Adrenal gland (tissue), 12 donors: ENCODE data around the gene TPCN1. TPM values are rescaled to one million over a fixed set of nuclear protein-coding genes. Genes with fewer than 3 reads are reported as not detected.
A peak's percentile ranks its signal among the peaks of the same experiment; 100 is the strongest.

Source experiments
- DNase-seq, 7 donors: peaks; one replicate each; pipeline ENCODE4 v3.0.0-alpha.2; 2019 to 2020
- H3K27ac ChIP-seq, 5 donors: fragments of 200-600 bp; sonication (generic) in 4 of 5; 1 replicate in 3 of 5; 2 replicates in 2 of 5; pipeline versions ENCODE4 v1.5.1 to v1.8.0; 2016 to 2020; ENCODE audit warnings: mild to moderate bottlenecking in 1 of 5
- H3K27me3 ChIP-seq: fragments of 200-600 bp; 2 replicates; pipeline ENCODE4 v1.8.0; 2021
- H3K36me3 ChIP-seq, 2 donors: fragments of 200-600 bp; replicated peaks in 1 of 2; 1 replicate in 1 of 2; 2 replicates in 1 of 2; pipeline versions ENCODE4 v1.5.1 to v1.8.0; 2018 to 2022
- H3K4me1 ChIP-seq, 2 donors: fragments of 200-600 bp; replicated peaks in 1 of 2; 1 replicate in 1 of 2; 2 replicates in 1 of 2; pipeline versions ENCODE4 v1.5.1 to v1.8.0; 2018 to 2021
- H3K4me3 ChIP-seq, 4 donors: fragments of 200-600 bp; sonication (generic) in 3 of 4; one replicate each; pipeline ENCODE4 v1.5.1; 2016 to 2018
- H3K9me3 ChIP-seq, 3 donors: fragments of 200-600 bp; sonication (generic) in 1 of 3; replicated peaks in 1 of 3; 1 replicate in 2 of 3; 2 replicates in 1 of 3; pipeline versions ENCODE4 v1.5.1 to v1.8.0; 2016 to 2021
- POLR2A ChIP-seq, 2 donors: fragments of 450-650 bp; IDR thresholded peaks; one replicate each; pipeline ENCODE4 v1.6.1; 2017; ENCODE audit warnings: antibody characterized with exemption in 2 of 2, mild to moderate bottlenecking in 2 of 2, moderate library complexity in 1 of 2
- WGBS, 4 donors: extraction: QIAGEN DNeasy Blood & Tissue Kit in 2 of 4; methylation state at CpG; one replicate each; pipeline versions ENCODE4 v1.1.5 to v1.1.7; 2013 to 2017; 5-methylcytosine and 5-hydroxymethylcytosine counted together
- intact Hi-C, 2 donors: fragments of 100-400 bp; cut with DNase I; formaldehyde crosslinking; loops; one replicate each; pipeline versions ENCODE4 v1.14.1 to v1.15.0; 2022 to 2023
- polyA plus RNA-seq, 3 donors: library from polyadenylated mRNA; stranded (reverse); fragments of 200-250 nt in 2 of 3; fragments of 350-450 nt in 1 of 3; fragmentation: Illumina TruSeq in 1 of 3; extraction: RNeasy Lipid Tissue Mini Kit (QIAGEN cat#74804) in 1 of 3; gene quantifications; one replicate each; pipeline ENCODE4 v1.2.3, GENCODE V29; 2013 to 2014
- total RNA-seq, 9 donors: library from RNA; depleted of rRNA in 4 of 9; stranded (reverse); fragments of >200 nt in 4 of 9; fragments of 120-200 nt in 1 of 9; fragmentation: NEBNext Ultra II Directional in 1 of 9; extraction: Animal tissue kit (Norgen Biotek cat#: 25700) in 1 of 9; gene quantifications; one replicate each; pipeline versions ENCODE4 v1.1.0 to v1.2.4, GENCODE V29; 2013 to 2023
- TF ChIP-seq, protein P1 (sequence below), 6 experiments: fragments of 450-650 bp in 4 of 6; fragments of 200-600 bp in 2 of 6; sonication (generic) in 1 of 6; IDR thresholded peaks; 1 replicate in 5 of 6; 2 replicates in 1 of 6; pipeline versions ENCODE4 v1.5.1 to v1.8.0; 2016 to 2021; ENCODE audit warnings: antibody characterized with exemption in 6 of 6, mild to moderate bottlenecking in 2 of 6, moderate library complexity in 1 of 6
- donor health status: healthy with polysubstance abuse.
- donor health status: Bipolar disorder and iron deficiency.
- donor health status: DM: yes; HTN: yes; CAD: no.
- donor health status: DM: no; HTN: no; CAD: no.
- donor health status: DM: no; HTN: no; CAD: no.
- donor health status: DM: yes; HTN: yes; CAD: no.

TPCN1 gene
- total and polyA plus RNA-seq, 12 donors = 21.2 to 198 (median 80.9) TPM

DNA sequence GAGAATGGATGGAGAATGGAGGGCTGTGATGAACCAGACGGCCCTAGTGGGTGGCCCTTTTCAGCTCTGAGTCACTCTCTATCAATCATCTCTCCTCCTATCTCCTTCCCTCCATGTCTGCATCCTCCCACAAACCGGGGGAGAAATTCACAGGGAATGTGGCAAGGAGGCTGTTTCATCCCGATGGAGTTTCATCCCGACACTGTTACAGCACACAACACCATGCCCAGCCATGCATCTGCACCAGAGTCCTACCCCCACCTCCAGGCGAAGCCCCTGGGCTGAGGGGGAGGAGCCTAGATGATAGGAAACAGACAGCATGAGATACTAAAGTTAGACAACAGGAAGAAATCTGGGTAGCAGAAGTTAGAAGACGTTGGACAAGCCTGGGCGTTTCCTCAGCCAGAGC, 92.9 kb downstream of the TPCN1 start:
- no peak for DNase-seq
- intact Hi-C loops = loop anchor here (5.0 to 10.0 kb wide), 2 partner anchors 111 to 113 kb away; partner anchors contain the start of gene SDSL (in 1 of the 2)
- 40 to 56% (median 43%) methylated on average over 7 of the region's 7 CpGs for WGBS, 4 donors

DNA sequence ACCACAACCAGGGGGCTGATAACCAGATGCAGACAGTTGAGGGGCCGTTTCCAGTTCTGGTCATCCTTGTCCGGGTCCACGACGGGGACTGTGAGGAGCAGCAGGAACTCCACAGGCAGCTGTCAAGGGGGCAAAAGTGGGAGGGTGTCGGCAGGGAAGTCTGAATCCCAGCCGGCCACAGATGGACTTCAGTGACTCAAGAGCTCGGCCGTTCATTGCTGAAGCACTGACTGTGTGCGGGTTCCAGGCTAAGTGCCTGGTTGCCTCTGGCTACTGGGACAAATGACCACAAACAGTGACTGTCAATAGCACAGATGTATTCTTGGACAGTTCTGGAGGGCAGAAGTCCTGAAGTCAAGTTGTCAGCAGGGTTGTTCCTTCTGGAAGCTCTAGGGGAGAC, 94.1 kb downstream of the TPCN1 start:
- 78 to 91% (median 83%) methylated on average over 6 to 9 of the region's 9 CpGs for WGBS, 4 donors

More for the DNA sequence above, 92.9 kb downstream of the TPCN1 start:
- peaks cover 0 to 94% of the 10 kb centered on the region in 2 donors for H3K36me3 ChIP-seq
- no peaks in the 10 kb centered on the region for H3K9me3 ChIP-seq
- no peak overlapping the region for H3K4me3 ChIP-seq
- no peaks in the 10 kb centered on the region for H3K27me3 ChIP-seq
- no peak overlapping the region for H3K27ac ChIP-seq
- no peaks in the 10 kb centered on the region for H3K4me1 ChIP-seq
- TF ChIP-seq POLR2A (IDR thresholded peaks at IDR 0.05) = no peak
- TF ChIP-seq, protein P1, sequence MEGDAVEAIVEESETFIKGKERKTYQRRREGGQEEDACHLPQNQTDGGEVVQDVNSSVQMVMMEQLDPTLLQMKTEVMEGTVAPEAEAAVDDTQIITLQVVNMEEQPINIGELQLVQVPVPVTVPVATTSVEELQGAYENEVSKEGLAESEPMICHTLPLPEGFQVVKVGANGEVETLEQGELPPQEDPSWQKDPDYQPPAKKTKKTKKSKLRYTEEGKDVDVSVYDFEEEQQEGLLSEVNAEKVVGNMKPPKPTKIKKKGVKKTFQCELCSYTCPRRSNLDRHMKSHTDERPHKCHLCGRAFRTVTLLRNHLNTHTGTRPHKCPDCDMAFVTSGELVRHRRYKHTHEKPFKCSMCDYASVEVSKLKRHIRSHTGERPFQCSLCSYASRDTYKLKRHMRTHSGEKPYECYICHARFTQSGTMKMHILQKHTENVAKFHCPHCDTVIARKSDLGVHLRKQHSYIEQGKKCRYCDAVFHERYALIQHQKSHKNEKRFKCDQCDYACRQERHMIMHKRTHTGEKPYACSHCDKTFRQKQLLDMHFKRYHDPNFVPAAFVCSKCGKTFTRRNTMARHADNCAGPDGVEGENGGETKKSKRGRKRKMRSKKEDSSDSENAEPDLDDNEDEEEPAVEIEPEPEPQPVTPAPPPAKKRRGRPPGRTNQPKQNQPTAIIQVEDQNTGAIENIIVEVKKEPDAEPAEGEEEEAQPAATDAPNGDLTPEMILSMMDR (IDR thresholded peaks at IDR 0.05) = no peak

DNA sequence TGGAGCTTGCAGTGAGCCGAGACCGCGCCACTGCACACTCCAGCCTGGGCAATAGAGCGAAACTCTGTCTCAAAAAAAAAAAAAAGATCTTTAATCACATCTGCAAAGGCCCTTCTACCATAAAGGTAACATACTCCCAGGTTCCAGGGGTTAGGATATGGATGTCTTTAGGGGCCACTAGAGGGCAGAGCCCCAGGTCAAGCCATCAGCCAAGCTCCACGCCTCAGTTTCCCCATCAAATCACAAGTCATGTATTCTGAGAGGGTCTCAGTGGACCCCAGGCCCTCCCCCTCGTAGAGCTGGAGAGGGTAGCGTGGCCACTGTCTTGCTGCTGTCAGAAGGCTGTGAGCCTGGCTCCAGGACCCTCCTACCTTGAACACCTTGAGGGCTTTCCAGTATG, 94.9 kb downstream of the TPCN1 start:
- Histone ChIP-seq H3K4me1 (no peaks in the 10 kb centered on the region), H3K36me3 (peaks cover 0 to 99% of the 10 kb centered on the region in 2 donors), H3K4me3 (no peak overlapping the region), H3K9me3 (no peaks in the 10 kb centered on the region), H3K27me3 (no peaks in the 10 kb centered on the region), H3K27ac (no peak overlapping the region)
- no peak for DNase-seq
- intact Hi-C loops = loop anchor here (5.0 to 10.0 kb wide), 2 partner anchors 51 to 109 kb away; partner anchors contain the start of gene SDSL (in 1 of the 2)
- TF ChIP-seq POLR2A (IDR thresholded peaks at IDR 0.05) = no peak
- TF ChIP-seq, protein P1 (IDR thresholded peaks at IDR 0.05) = peak in 1 of 6 experiments; percentile 4
- WGBS, 4 donors = 94 to 98% (median 95%) methylated on average over 5 to 7 of the region's 7 CpGs

More for the DNA sequence above, 94.1 kb downstream of the TPCN1 start:
- no peaks in the 10 kb centered on the region for H3K4me1 ChIP-seq
- no peaks in the 10 kb centered on the region for H3K27me3 ChIP-seq
- H3K27ac ChIP-seq = no peak overlapping the region
- TF ChIP-seq, protein P1 (IDR thresholded peaks at IDR 0.05) = no peak
- no peak for TF ChIP-seq POLR2A (IDR thresholded peaks at IDR 0.05)
- intact Hi-C loops = loop anchor here (5.0 to 10.0 kb wide), 2 partner anchors 52 to 109 kb away; partner anchors contain the start of gene SDSL (in 1 of the 2)
- H3K36me3 ChIP-seq = peaks cover 0 to 96% of the 10 kb centered on the region in 2 donors
- DNase-seq = no peak
- no peaks in the 10 kb centered on the region for H3K9me3 ChIP-seq
- no peak overlapping the region for H3K4me3 ChIP-seq

DNA sequence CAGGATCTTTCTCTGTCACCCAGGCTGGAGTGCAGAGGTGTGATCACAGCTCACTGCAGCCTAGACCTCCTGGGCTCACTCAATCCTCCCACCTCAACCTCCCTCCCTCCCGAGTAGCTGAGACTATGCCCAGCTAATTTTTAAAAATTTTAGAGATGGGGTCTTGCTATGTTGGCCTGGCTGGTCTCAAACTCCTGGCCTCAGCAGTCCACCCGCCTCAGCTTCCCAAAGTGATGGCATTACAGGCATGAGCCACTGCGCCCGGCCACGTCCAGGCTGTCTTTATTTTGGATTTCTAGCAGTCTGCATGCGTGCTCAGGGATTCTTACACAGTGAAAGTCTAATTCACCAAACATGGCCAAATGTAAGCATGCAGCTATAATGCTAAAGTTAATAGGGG, 95.9 kb downstream of the TPCN1 start:
- TF ChIP-seq POLR2A (IDR thresholded peaks at IDR 0.05) = no peak
- TF ChIP-seq, protein P1 (IDR thresholded peaks at IDR 0.05) = no peak
- no peak for DNase-seq
- intact Hi-C loops = loop anchor here (5.0 to 10.0 kb wide), 2 partner anchors 50 to 108 kb away; partner anchors contain the start of gene SDSL (in 1 of the 2)
- WGBS, 4 donors = 92 to 96% (median 95%) methylated on average over 6 of the region's 6 CpGs
- Histone ChIP-seq H3K27ac (no peak overlapping the region), H3K4me1 (no peaks in the 10 kb centered on the region), H3K36me3 (peaks cover 0 to 90% of the 10 kb centered on the region in 2 donors), H3K9me3 (no peaks in the 10 kb centered on the region), H3K27me3 (no peaks in the 10 kb centered on the region), H3K4me3 (no peak overlapping the region)
